ENCODE data around the gene CYS1. TPM values are rescaled to one million over a fixed set of nuclear protein-coding genes. Genes with fewer than 3 reads are reported as not detected.

Gene CYS1
- total and polyA plus RNA-seq, 2 of the 13 experiments (the other 11 are each of a cell fraction or from before 2014, with no cell fraction given), result 0.04 TPM; not detected in 1

GRCh38 chr2:10030311-10030736, 49.9 kb downstream of the CYS1 start (continued):
- TF ChIP-seq IRX3 (CRISPR knock-in tag; IDR thresholded peaks at IDR 0.05; ENCODE audit: borderline replicate concordance, low read depth), result no peak
- TF ChIP-seq ZNF572 (CRISPR knock-in tag; IDR thresholded peaks at IDR 0.05), result no peak
- TF ChIP-seq STAG1 (CRISPR knock-in tag; IDR thresholded peaks at IDR 0.05), result no peak
- TF ChIP-seq ZNF354B (CRISPR knock-in tag; IDR thresholded peaks at IDR 0.05), result no peak
- no peak for TF ChIP-seq ATF2 (CRISPR knock-in tag; IDR thresholded peaks at IDR 0.05)
- no peak for TF ChIP-seq IKZF5 (CRISPR knock-in tag; IDR thresholded peaks at IDR 0.05)
- no peak for TF ChIP-seq ATF5 (CRISPR knock-in tag; IDR thresholded peaks at IDR 0.05; ENCODE audit: low read depth)
- TF ChIP-seq ZNF407 (CRISPR knock-in tag; IDR thresholded peaks at IDR 0.05; ENCODE audit: not compliant biosample characterization), result no peak
- TF ChIP-seq THAP8 (CRISPR knock-in tag; IDR thresholded peaks at IDR 0.05; ENCODE audit: borderline replicate concordance), result no peak
- TF ChIP-seq ZNF781 (CRISPR knock-in tag; IDR thresholded peaks at IDR 0.05; ENCODE audit: borderline replicate concordance, not compliant biosample characterization), result no peak
- no peak for TF ChIP-seq HBP1 (CRISPR knock-in tag; IDR thresholded peaks at IDR 0.05; ENCODE audit: low read depth)
- no peak for TF ChIP-seq GATA4 (IDR thresholded peaks at IDR 0.05; ENCODE audit: borderline replicate concordance, low read depth)
- TF ChIP-seq BRCA1 (CRISPR knock-in tag; IDR thresholded peaks at IDR 0.05), result no peak
- TF ChIP-seq ZNF605 (CRISPR knock-in tag; IDR thresholded peaks at IDR 0.05), result peak; percentile 35; the same call in 1 of the 2 replicates
- no peak for TF ChIP-seq ZNF737 (CRISPR knock-in tag; IDR thresholded peaks at IDR 0.05; ENCODE audit: borderline replicate concordance)
- TF ChIP-seq MXD4 (CRISPR knock-in tag; IDR thresholded peaks at IDR 0.05), result no peak

All from HepG2 (cell line).